ENCODE data around the gene TOR1AIP2. TPM values are rescaled to one million over a fixed set of nuclear protein-coding genes. Genes with fewer than 3 reads are reported as not detected.
A peak's percentile ranks its signal among the peaks of the same experiment; 100 is the strongest.

TOR1AIP2 gene
- total and polyA plus RNA-seq, 11 donors = 12.7 to 73.2 (median 54.5) TPM

DNA sequence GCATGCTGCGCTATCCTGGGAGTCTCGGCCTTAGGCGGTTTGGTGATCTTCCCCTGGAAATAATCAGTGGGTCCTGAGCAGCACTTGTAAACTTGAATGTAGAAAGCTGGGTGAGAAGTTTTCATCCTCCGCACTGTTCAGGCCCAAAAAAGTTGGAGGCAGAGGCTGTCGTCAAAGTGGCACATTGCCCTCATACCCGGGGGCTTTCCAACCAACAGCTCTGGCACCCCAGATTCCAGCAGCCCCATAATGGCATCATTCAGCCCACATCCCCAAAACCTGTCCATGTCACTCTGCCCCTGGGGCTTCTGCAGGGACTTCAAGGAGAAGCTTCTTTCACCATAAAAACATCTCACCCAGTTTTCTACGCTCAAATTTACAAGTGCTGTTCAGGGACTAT lies 59.3 kb downstream of the TOR1AIP2 start:
- DNase-seq (no peak), ATAC-seq (no peak)
- no peaks in the 10 kb centered on the region for H3K27me3 ChIP-seq
- TF ChIP-seq CTCF (IDR thresholded peaks at IDR 0.05) = no peak
- TF ChIP-seq POLR2A (IDR thresholded peaks at IDR 0.05) = no peak
- WGBS, 4 donors = 65 to 84% (median 79%) methylated on average over 7 of the region's 7 CpGs
- intact Hi-C loops (cut with DNase I) = loop anchor here in 2 of 10 donors (5.0 to 10.0 kb wide), 2 partner anchors 64 to 733 kb away; partner anchors contain the start of genes TOR1AIP1 (in 1 of the 2) and TOR3A (in 1 of the 2)
- H3K27ac ChIP-seq = peak overlapping the region in 11 of 12 donors; percentile 27 to 67 (median 50)
- peaks cover 0 to 43% (median 27%) of the 10 kb centered on the region in 12 donors for H3K4me1 ChIP-seq
- no peaks in the 10 kb centered on the region for H3K36me3 ChIP-seq
- H3K9me3 ChIP-seq = no peaks in the 10 kb centered on the region
- H3K4me3 ChIP-seq = peak overlapping the region in 1 of 12 donors; percentile 3

- H3K9me3 ChIP-seq = no peaks in the 10 kb centered on the region
- TF ChIP-seq CTCF (IDR thresholded peaks at IDR 0.05) (no peak), POLR2A (IDR thresholded peaks at IDR 0.05) (no peak)
- WGBS, 4 donors = 61 to 82% (median 69%) methylated on average over 7 to 8 of the region's 8 CpGs
- H3K4me3 ChIP-seq = peak overlapping the region in 1 of 12 donors; percentile 3
- peak in 3 of 4 donors; percentile 28 to 79 (median 60) for ATAC-seq
- peaks cover 0 to 43% (median 27%) of the 10 kb centered on the region in 12 donors for H3K4me1 ChIP-seq
- intact Hi-C loops (cut with DNase I) = loop anchor here in 2 of 10 donors (5.0 to 10.0 kb wide), 2 partner anchors 65 to 733 kb away; partner anchors contain the start of genes TOR1AIP1 (in 1 of the 2) and TOR3A (in 1 of the 2)
- peaks cover 0 to 3% (median 0%) of the 10 kb centered on the region in 9 donors for H3K27me3 ChIP-seq
- H3K27ac ChIP-seq = peak overlapping the region in 10 of 12 donors; percentile 27 to 67 (median 50)
- peak; percentile 59 to 90 (median 86) for DNase-seq
- H3K36me3 ChIP-seq = no peaks in the 10 kb centered on the region
Measured at GRCh38 chr1:179817789-179818188, 59.8 kb downstream of the TOR1AIP2 start.

- WGBS, 4 donors = 89 to 90% (median 90%) methylated on average over 8 of the region's 8 CpGs
- intact Hi-C loops (cut with DNase I) = loop anchor here in 2 of 10 donors (5.0 to 10.0 kb wide), 2 partner anchors 65 to 732 kb away; partner anchors contain the start of genes TOR1AIP1 (in 1 of the 2) and TOR3A (in 1 of the 2)
- TF ChIP-seq POLR2A (IDR thresholded peaks at IDR 0.05) = no peak
- TF ChIP-seq CTCF (IDR thresholded peaks at IDR 0.05) = no peak
- peak in 1 of 5 donors; percentile 44 for DNase-seq
- Histone ChIP-seq H3K27me3 (peaks cover 0 to 9% (median 0%) of the 10 kb centered on the region in 9 donors), H3K9me3 (no peaks in the 10 kb centered on the region), H3K36me3 (no peaks in the 10 kb centered on the region), H3K27ac (peak overlapping the region in 5 of 12 donors; percentile 50 to 67 (median 60)), H3K4me3 (no peak overlapping the region), H3K4me1 (peaks cover 0 to 43% (median 27%) of the 10 kb centered on the region in 12 donors)
- no peak for ATAC-seq
Measured at GRCh38 chr1:179817056-179817455, 60.5 kb downstream of the TOR1AIP2 start.

GRCh38 chr1:179816196-179816960 lies 61.2 kb downstream of the TOR1AIP2 start:
- intact Hi-C loops (cut with DNase I) = loop anchor here in 2 of 10 donors (5.0 to 10.0 kb wide), 2 partner anchors 66 to 732 kb away; partner anchors contain the start of genes TOR1AIP1 (in 1 of the 2) and TOR3A (in 1 of the 2)

More at GRCh38 chr1:179816196-179816960, 61.2 kb downstream of the TOR1AIP2 start:
- Histone ChIP-seq H3K4me3 (peak overlapping the region in 3 of 12 donors; percentile 45 to 61 (median 57)), H3K27ac (peak overlapping the region in 10 of 12 donors; percentile 13 to 67 (median 60)), H3K27me3 (peaks cover 0 to 15% (median 0%) of the 10 kb centered on the region in 9 donors), H3K9me3 (no peaks in the 10 kb centered on the region), H3K4me1 (peaks cover 0 to 43% (median 27%) of the 10 kb centered on the region in 12 donors), H3K36me3 (no peaks in the 10 kb centered on the region)
- ATAC-seq (peak in 2 of 4 donors; percentile 12 to 38), DNase-seq (peak; percentile 67 to 79 (median 73))
- WGBS, 4 donors = 47 to 50% (median 50%) methylated on average over 16 to 17 of the region's 17 CpGs
- no peak for TF ChIP-seq POLR2A (IDR thresholded peaks at IDR 0.05)
- no peak for TF ChIP-seq CTCF (IDR thresholded peaks at IDR 0.05)
